ENCODE results near the gene NUDT8. TPM values are rescaled to one million over a fixed set of nuclear protein-coding genes. Genes with fewer than 3 reads are reported as not detected.
"Not testable (repeated sequence)": the region's sequence is repeated elsewhere in the genome, so short reads cannot be mapped to it uniquely, and the experiment has no call there.

Gene NUDT8
- total and polyA plus RNA-seq, 10 of the 15 experiments (the other 5 are each of a cell fraction or from before 2014, with no cell fraction given) = 0.32 to 18.2 (median 9.8) TPM

DNA sequence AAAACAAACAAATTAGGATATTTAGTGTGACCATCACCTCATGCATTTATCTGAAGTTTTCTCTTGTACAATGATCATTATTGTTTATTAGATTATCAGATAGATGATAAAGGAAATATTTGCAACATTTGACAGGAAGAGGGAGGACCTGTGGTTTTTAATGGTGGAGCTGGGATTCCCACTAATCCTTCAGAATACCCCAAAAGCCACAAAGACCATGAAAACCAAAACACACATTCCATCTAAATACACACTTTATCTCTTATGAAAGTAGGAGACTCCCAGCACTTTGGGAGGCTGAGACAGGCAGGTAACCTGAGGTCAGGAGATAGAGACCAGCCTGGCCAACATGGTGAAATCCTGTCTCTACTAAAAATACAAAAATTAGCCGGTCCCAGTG lies 30.6 kb downstream of the NUDT8 start:
- DNase-seq (ENCODE audit: low read depth, low spot score) (no peak), ATAC-seq (no peak), FAIRE-seq (no peak)
- Histone ChIP-seq H3K27me3 (replicated peaks in 1 of 2; ENCODE audit: control insufficient read depth in 2 of 2, insufficient read depth in 2 of 2, low read length in 1 of 2) (no peaks in the 10 kb centered on the region), H3K9ac (ENCODE audit: control insufficient read depth, insufficient read depth, low read length) (no peak overlapping the region), H4K20me1 (ENCODE audit: control insufficient read depth, insufficient read depth) (no peaks in the 10 kb centered on the region), H3K4me3 (no peak overlapping the region), H3K79me2 (ENCODE audit: control insufficient read depth, insufficient read depth, low read length) (no peaks in the 10 kb centered on the region), H3K27ac (ENCODE audit: control insufficient read depth, insufficient read depth) (no peak overlapping the region), H3K36me3 (ENCODE audit: control insufficient read depth in 2 of 2, insufficient read depth in 2 of 2, low read length in 1 of 2) (no peaks in the 10 kb centered on the region), H3K4me1 (ENCODE audit: control insufficient read depth, insufficient read depth, low read length) (peaks cover 15% of the 10 kb centered on the region), H3K4me2 (ENCODE audit: control insufficient read depth, insufficient read depth) (no peak overlapping the region), H2AFZ (ENCODE audit: control insufficient read depth, low read depth, low read length) (no peak overlapping the region), H3K9me3 (replicated peaks; ENCODE audit: control insufficient read depth, insufficient read depth, low read length) (peaks cover 1% of the 10 kb centered on the region; the same call in 1 of the 3 replicates)
- CTCF ChIA-PET = interaction anchor here (1.1 to 3.1 kb wide), 4 partner anchors 10 to 18 kb away, joined by 4 to 25 read pairs (median 5); partner anchors contain the start of gene GSTP1
- POLR2A ChIA-PET = interaction anchor here (0.7 to 1.2 kb wide), 4 partner anchors 8 to 222 kb away, joined by 3 read pairs; no protein-coding TSS in a partner anchor
- WGBS (ENCODE audit: insufficient coverage, insufficient replicate concordance, low lambda C conversion rate, missing lambda C conversion rate) = 100% methylated on average over 1 of the region's 1 CpG
- SMC1A ChIA-PET (ENCODE audit: uncharacterized antibody, unreplicated experiment) = interaction anchor here (0.9 to 1.3 kb wide), 2 partner anchors 11 to 15 kb away, joined by 4 read pairs; no protein-coding TSS in a partner anchor
- in situ Hi-C loops (cut with MboI) (no loop called here), intact Hi-C loops (cut with micrococcal nuclease; ENCODE audit: unreplicated experiment) (no loop called here)
- TF ChIP-seq TAF1 (IDR thresholded peaks at IDR 0.05; ENCODE audit: borderline replicate concordance, low read depth, low read length) = no peak
- TF ChIP-seq, protein P1, sequence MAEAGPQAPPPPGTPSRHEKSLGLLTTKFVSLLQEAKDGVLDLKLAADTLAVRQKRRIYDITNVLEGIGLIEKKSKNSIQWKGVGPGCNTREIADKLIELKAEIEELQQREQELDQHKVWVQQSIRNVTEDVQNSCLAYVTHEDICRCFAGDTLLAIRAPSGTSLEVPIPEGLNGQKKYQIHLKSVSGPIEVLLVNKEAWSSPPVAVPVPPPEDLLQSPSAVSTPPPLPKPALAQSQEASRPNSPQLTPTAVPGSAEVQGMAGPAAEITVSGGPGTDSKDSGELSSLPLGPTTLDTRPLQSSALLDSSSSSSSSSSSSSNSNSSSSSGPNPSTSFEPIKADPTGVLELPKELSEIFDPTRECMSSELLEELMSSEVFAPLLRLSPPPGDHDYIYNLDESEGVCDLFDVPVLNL (IDR thresholded peaks at IDR 0.05; ENCODE audit: low read depth, low read length) = no peak
- TF ChIP-seq, protein P2, sequence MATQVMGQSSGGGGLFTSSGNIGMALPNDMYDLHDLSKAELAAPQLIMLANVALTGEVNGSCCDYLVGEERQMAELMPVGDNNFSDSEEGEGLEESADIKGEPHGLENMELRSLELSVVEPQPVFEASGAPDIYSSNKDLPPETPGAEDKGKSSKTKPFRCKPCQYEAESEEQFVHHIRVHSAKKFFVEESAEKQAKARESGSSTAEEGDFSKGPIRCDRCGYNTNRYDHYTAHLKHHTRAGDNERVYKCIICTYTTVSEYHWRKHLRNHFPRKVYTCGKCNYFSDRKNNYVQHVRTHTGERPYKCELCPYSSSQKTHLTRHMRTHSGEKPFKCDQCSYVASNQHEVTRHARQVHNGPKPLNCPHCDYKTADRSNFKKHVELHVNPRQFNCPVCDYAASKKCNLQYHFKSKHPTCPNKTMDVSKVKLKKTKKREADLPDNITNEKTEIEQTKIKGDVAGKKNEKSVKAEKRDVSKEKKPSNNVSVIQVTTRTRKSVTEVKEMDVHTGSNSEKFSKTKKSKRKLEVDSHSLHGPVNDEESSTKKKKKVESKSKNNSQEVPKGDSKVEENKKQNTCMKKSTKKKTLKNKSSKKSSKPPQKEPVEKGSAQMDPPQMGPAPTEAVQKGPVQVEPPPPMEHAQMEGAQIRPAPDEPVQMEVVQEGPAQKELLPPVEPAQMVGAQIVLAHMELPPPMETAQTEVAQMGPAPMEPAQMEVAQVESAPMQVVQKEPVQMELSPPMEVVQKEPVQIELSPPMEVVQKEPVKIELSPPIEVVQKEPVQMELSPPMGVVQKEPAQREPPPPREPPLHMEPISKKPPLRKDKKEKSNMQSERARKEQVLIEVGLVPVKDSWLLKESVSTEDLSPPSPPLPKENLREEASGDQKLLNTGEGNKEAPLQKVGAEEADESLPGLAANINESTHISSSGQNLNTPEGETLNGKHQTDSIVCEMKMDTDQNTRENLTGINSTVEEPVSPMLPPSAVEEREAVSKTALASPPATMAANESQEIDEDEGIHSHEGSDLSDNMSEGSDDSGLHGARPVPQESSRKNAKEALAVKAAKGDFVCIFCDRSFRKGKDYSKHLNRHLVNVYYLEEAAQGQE (IDR thresholded peaks at IDR 0.05; ENCODE audit: low read depth, low read length) = no peak
- no TSS peak for BruUV-seq (replicated peaks)
- RAD21 ChIA-PET (ENCODE audit: unreplicated experiment) = no interaction called here

DNA sequence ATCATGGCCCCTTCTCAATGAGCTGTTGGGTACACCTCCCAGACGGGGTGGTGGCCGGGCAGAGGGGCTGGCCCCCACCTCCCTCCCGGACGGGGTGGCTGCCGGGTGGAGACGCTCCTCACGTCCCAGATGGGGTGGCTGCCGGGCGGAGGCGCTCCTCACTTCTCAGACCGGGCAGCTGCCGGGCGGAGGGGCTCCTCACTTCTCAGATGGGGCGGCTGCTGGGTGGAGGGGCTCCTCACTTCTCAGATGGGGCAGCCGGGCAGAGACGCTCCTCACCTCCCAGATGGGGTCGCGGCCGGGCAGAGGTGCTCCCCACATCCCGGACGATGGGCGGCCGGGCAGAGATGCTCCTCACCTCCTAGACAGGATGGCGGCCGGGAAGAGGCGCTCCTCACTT lies 31.8 kb downstream of the NUDT8 start:
- peaks cover 15% of the 10 kb centered on the region for H3K4me1 ChIP-seq (ENCODE audit: control insufficient read depth, insufficient read depth, low read length)
- BruUV-seq (replicated peaks); H3K27ac ChIP-seq (ENCODE audit: control insufficient read depth, insufficient read depth); intact Hi-C loops (cut with micrococcal nuclease; ENCODE audit: unreplicated experiment); DNase-seq (ENCODE audit: low read depth, low spot score); H3K9me3 ChIP-seq (replicated peaks; ENCODE audit: control insufficient read depth, insufficient read depth, low read length); H3K4me3 ChIP-seq; RAD21 ChIA-PET (ENCODE audit: unreplicated experiment); FAIRE-seq; POLR2A ChIA-PET; H4K20me1 ChIP-seq (ENCODE audit: control insufficient read depth, insufficient read depth); H3K27me3 ChIP-seq (replicated peaks in 1 of 2; ENCODE audit: control insufficient read depth in 2 of 2, insufficient read depth in 2 of 2, low read length in 1 of 2); H3K4me2 ChIP-seq (ENCODE audit: control insufficient read depth, insufficient read depth); in situ Hi-C loops (cut with MboI); H3K9ac ChIP-seq (ENCODE audit: control insufficient read depth, insufficient read depth, low read length); SMC1A ChIA-PET (ENCODE audit: uncharacterized antibody, unreplicated experiment); H3K79me2 ChIP-seq (ENCODE audit: control insufficient read depth, insufficient read depth, low read length); H3K36me3 ChIP-seq (ENCODE audit: control insufficient read depth in 2 of 2, insufficient read depth in 2 of 2, low read length in 1 of 2); H2AFZ ChIP-seq (ENCODE audit: control insufficient read depth, low read depth, low read length); ATAC-seq: not testable (repeated sequence)
- CTCF ChIA-PET = interaction anchor here (3.1 kb wide), 1 partner anchor 14 kb away, joined by 25 read pairs; the partner anchor contains the start of gene GSTP1
- WGBS (ENCODE audit: insufficient coverage, insufficient replicate concordance, low lambda C conversion rate, missing lambda C conversion rate) = 95% methylated on average over 24 of the region's 26 CpGs

- no CpG with 5 or more reads among the region's 3 CpGs for WGBS (ENCODE audit: insufficient coverage, insufficient replicate concordance, low lambda C conversion rate, missing lambda C conversion rate)
- H3K4me1 ChIP-seq (ENCODE audit: control insufficient read depth, insufficient read depth, low read length) = peaks cover 15% of the 10 kb centered on the region
- POLR2A ChIA-PET; H3K4me2 ChIP-seq (ENCODE audit: control insufficient read depth, insufficient read depth); in situ Hi-C loops (cut with MboI); FAIRE-seq; H2AFZ ChIP-seq (ENCODE audit: control insufficient read depth, low read depth, low read length); H3K9ac ChIP-seq (ENCODE audit: control insufficient read depth, insufficient read depth, low read length); BruUV-seq (replicated peaks); H3K4me3 ChIP-seq; H4K20me1 ChIP-seq (ENCODE audit: control insufficient read depth, insufficient read depth); H3K27ac ChIP-seq (ENCODE audit: control insufficient read depth, insufficient read depth); intact Hi-C loops (cut with micrococcal nuclease; ENCODE audit: unreplicated experiment); H3K36me3 ChIP-seq (ENCODE audit: control insufficient read depth in 2 of 2, insufficient read depth in 2 of 2, low read length in 1 of 2); SMC1A ChIA-PET (ENCODE audit: uncharacterized antibody, unreplicated experiment); H3K27me3 ChIP-seq (replicated peaks in 1 of 2; ENCODE audit: control insufficient read depth in 2 of 2, insufficient read depth in 2 of 2, low read length in 1 of 2); H3K79me2 ChIP-seq (ENCODE audit: control insufficient read depth, insufficient read depth, low read length); CTCF ChIA-PET; RAD21 ChIA-PET (ENCODE audit: unreplicated experiment); H3K9me3 ChIP-seq (replicated peaks; ENCODE audit: control insufficient read depth, insufficient read depth, low read length); DNase-seq (ENCODE audit: low read depth, low spot score); ATAC-seq: not testable (repeated sequence)
These were observed 32.3 kb downstream of the NUDT8 start for GRCh38 chr11:67597458-67597857.
